Liver (tissue), 3 donors: Measurements from ENCODE around the gene WDR86.

Experiments used
- CTCF ChIP-seq: fragments of 150-350 bp; IDR thresholded peaks from 2 replicates; pipeline ENCODE4 v1.5.1; 2017; ENCODE audit warnings: improper control_type of control experiment, low read depth, low read length; ENCODE audit not compliant: missing input control
- HNF4G ChIP-seq: IDR thresholded peaks from 2 replicates; pipeline ENCODE4 v1.6.1; 2016; ENCODE audit warnings: antibody characterized with exemption
- RAD21 ChIP-seq, 2 donors: IDR thresholded peaks; 2 replicates each; pipeline ENCODE4 v1.6.1; 2016; ENCODE audit warnings: antibody characterized with exemption in 2 of 2, mild to moderate bottlenecking in 2 of 2
- YY1 ChIP-seq: IDR thresholded peaks from 2 replicates; pipeline ENCODE4 v1.6.1; 2016; ENCODE audit warnings: antibody characterized with exemption, mild to moderate bottlenecking
- TF ChIP-seq, protein P1 (sequence below): IDR thresholded peaks from 2 replicates; pipeline ENCODE4 v1.6.1; 2016; ENCODE audit warnings: antibody characterized with exemption
- donor health status: healthy.
- donor health status: healthy.

DNA sequence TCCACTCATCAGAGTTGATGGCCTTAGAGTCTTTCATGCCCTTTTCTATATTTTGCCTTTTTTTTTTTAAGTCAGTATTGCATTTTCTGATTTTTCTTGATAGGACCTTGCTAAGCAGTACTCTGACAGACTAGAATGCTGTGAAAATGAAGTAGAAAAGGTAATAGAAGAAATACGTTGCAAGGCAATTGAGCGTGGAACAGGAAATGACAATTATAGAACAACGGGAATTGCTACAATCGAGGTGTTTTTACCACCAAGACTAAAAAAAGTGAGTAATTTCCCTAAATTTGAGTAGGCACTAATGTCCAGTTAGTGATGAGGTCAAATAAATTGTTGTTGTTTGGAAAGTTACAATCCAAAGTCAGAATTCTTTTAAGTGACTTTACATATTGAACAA, 60.9 kb downstream of the WDR86 start:
- TF ChIP-seq YY1 (no peak), HNF4G (no peak), CTCF (no peak), RAD21 (IDR thresholded peaks at IDR 0.05) (no peak)
- TF ChIP-seq, protein P1, sequence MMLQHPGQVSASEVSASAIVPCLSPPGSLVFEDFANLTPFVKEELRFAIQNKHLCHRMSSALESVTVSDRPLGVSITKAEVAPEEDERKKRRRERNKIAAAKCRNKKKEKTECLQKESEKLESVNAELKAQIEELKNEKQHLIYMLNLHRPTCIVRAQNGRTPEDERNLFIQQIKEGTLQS, result no peak
